Lower leg skin (tissue), 3 donors: ENCODE results near the gene SLC44A3.

Source experiments
- POLR2A ChIP-seq, 2 donors: fragments of 450-650 bp; IDR thresholded peaks; one replicate each; pipeline ENCODE4 v1.6.1; 2016 to 2017; ENCODE audit warnings: antibody characterized with exemption in 2 of 2, mild to moderate bottlenecking in 1 of 2, moderate library complexity in 1 of 2
- TF ChIP-seq, protein P1 (sequence below), 3 donors: fragments of 450-650 bp; IDR thresholded peaks; one replicate each; pipeline ENCODE4 v1.5.1; 2016; ENCODE audit warnings: antibody characterized with exemption in 3 of 3, mild to moderate bottlenecking in 3 of 3, moderate library complexity in 2 of 3

DNA sequence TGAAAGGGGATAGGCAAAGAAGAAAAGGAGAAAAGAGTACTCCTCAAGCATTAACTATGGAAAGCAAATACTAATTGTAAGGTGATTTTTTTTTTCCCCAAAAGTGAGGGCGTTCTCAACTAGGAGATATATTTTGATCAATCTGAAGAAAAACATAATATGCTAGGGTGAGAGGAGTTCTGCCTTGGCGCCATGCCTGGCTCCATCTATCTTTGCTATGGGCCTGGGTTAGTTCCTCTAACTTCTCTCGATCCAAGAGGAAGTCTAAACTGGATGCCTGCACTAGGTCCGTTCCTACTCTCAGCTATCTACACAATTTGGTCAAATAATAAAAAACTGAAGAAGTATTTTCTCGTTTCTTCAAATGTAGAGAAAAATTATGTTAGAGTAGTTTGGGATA lies 86.2 kb downstream of the SLC44A3 start:
- TF ChIP-seq, protein P1, sequence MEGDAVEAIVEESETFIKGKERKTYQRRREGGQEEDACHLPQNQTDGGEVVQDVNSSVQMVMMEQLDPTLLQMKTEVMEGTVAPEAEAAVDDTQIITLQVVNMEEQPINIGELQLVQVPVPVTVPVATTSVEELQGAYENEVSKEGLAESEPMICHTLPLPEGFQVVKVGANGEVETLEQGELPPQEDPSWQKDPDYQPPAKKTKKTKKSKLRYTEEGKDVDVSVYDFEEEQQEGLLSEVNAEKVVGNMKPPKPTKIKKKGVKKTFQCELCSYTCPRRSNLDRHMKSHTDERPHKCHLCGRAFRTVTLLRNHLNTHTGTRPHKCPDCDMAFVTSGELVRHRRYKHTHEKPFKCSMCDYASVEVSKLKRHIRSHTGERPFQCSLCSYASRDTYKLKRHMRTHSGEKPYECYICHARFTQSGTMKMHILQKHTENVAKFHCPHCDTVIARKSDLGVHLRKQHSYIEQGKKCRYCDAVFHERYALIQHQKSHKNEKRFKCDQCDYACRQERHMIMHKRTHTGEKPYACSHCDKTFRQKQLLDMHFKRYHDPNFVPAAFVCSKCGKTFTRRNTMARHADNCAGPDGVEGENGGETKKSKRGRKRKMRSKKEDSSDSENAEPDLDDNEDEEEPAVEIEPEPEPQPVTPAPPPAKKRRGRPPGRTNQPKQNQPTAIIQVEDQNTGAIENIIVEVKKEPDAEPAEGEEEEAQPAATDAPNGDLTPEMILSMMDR (IDR thresholded peaks at IDR 0.05), result no peak
- no peak for TF ChIP-seq POLR2A (IDR thresholded peaks at IDR 0.05)
